ENCODE data around the gene EMD. TPM values are rescaled to one million over a fixed set of nuclear protein-coding genes. Genes with fewer than 3 reads are reported as not detected.

The EMD gene
- total and polyA plus RNA-seq, 2 of the 13 experiments (the other 11 are each of a cell fraction or from before 2014, with no cell fraction given) = 14.5 to 14.9 TPM

DNA sequence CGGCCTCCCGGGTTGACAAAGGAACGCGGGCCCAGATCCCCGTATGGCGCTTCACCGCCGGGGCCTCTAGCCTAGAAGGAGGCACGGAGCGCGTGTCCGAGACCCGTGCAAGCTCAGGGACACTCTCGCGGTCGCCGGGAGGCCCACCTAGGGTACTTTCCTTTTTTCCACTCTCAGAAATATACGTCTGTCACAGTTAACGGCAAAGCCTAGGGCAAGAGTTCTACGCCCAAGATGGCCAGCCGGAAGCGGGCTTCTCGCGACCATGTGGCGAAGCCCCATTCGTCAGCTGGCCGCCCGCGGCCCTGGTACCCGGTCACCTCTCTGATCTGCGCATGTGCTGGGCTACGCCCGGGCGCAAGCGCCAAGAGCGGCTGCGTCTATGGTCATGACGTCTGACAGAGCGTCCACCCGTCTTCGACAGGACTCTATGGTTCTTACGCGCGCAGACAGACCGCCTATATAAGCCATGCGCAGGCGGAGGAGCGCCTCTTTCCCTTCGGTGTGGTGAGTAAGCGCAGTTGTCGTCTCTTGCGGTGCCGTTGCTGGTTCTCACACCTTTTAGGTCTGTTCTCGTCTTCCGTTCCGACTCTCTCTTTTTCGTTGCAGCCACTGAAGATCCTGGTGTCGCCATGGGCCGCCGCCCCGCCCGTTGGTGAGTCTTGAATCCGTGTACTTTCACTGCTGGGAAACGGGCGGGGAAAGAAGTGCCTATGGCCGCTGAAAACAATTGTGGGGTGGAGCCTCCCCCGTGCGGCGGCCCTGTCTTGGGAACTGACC is 19.0 kb downstream of the EMD start, which contains the start of gene RPL10 (continued):
- no peak for TF ChIP-seq ATRX (CRISPR knock-in tag; IDR thresholded peaks at IDR 0.05; ENCODE audit: borderline replicate concordance)
- TF ChIP-seq SAFB2 (CRISPR knock-in tag; IDR thresholded peaks at IDR 0.05; ENCODE audit: borderline replicate concordance, low read depth) = no peak; the same call in 1 of the 2 replicates
- TF ChIP-seq ZNF792 (CRISPR knock-in tag; IDR thresholded peaks at IDR 0.05) = no peak; the same call in 1 of the 2 replicates
- TF ChIP-seq, protein P1, sequence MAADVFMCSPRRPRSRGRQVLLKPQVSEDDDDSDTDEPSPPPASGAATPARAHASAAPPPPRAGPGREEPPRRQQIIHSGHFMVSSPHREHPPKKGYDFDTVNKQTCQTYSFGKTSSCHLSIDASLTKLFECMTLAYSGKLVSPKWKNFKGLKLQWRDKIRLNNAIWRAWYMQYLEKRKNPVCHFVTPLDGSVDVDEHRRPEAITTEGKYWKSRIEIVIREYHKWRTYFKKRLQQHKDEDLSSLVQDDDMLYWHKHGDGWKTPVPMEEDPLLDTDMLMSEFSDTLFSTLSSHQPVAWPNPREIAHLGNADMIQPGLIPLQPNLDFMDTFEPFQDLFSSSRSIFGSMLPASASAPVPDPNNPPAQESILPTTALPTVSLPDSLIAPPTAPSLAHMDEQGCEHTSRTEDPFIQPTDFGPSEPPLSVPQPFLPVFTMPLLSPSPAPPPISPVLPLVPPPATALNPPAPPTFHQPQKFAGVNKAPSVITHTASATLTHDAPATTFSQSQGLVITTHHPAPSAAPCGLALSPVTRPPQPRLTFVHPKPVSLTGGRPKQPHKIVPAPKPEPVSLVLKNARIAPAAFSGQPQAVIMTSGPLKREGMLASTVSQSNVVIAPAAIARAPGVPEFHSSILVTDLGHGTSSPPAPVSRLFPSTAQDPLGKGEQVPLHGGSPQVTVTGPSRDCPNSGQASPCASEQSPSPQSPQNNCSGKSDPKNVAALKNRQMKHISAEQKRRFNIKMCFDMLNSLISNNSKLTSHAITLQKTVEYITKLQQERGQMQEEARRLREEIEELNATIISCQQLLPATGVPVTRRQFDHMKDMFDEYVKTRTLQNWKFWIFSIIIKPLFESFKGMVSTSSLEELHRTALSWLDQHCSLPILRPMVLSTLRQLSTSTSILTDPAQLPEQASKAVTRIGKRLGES (CRISPR knock-in tag; IDR thresholded peaks at IDR 0.05; ENCODE audit: borderline replicate concordance) = no peak
- TF ChIP-seq CCDC6 (CRISPR knock-in tag; IDR thresholded peaks at IDR 0.05) = no peak
- no peak for TF ChIP-seq ZNF143 (CRISPR knock-in tag; IDR thresholded peaks at IDR 0.05)
- TF ChIP-seq, protein P2, sequence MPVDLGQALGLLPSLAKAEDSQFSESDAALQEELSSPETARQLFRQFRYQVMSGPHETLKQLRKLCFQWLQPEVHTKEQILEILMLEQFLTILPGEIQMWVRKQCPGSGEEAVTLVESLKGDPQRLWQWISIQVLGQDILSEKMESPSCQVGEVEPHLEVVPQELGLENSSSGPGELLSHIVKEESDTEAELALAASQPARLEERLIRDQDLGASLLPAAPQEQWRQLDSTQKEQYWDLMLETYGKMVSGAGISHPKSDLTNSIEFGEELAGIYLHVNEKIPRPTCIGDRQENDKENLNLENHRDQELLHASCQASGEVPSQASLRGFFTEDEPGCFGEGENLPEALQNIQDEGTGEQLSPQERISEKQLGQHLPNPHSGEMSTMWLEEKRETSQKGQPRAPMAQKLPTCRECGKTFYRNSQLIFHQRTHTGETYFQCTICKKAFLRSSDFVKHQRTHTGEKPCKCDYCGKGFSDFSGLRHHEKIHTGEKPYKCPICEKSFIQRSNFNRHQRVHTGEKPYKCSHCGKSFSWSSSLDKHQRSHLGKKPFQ (CRISPR knock-in tag; IDR thresholded peaks at IDR 0.05; ENCODE audit: insufficient replicate concordance) = peak; percentile 56
- no peak for TF ChIP-seq ZNF713 (CRISPR knock-in tag; IDR thresholded peaks at IDR 0.05)
- peak; percentile 57; the same call in 1 of the 2 replicates for TF ChIP-seq ZC3H4 (CRISPR knock-in tag; IDR thresholded peaks at IDR 0.05; ENCODE audit: borderline replicate concordance)
- TF ChIP-seq, protein P3, sequence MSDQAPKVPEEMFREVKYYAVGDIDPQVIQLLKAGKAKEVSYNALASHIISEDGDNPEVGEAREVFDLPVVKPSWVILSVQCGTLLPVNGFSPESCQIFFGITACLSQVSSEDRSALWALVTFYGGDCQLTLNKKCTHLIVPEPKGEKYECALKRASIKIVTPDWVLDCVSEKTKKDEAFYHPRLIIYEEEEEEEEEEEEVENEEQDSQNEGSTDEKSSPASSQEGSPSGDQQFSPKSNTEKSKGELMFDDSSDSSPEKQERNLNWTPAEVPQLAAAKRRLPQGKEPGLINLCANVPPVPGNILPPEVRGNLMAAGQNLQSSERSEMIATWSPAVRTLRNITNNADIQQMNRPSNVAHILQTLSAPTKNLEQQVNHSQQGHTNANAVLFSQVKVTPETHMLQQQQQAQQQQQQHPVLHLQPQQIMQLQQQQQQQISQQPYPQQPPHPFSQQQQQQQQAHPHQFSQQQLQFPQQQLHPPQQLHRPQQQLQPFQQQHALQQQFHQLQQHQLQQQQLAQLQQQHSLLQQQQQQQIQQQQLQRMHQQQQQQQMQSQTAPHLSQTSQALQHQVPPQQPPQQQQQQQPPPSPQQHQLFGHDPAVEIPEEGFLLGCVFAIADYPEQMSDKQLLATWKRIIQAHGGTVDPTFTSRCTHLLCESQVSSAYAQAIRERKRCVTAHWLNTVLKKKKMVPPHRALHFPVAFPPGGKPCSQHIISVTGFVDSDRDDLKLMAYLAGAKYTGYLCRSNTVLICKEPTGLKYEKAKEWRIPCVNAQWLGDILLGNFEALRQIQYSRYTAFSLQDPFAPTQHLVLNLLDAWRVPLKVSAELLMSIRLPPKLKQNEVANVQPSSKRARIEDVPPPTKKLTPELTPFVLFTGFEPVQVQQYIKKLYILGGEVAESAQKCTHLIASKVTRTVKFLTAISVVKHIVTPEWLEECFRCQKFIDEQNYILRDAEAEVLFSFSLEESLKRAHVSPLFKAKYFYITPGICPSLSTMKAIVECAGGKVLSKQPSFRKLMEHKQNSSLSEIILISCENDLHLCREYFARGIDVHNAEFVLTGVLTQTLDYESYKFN (CRISPR knock-in tag; conservative IDR thresholded peaks at IDR 0.05) = no peak
- 0 out of 2 replicates have a peak, but pooled peaks have one; percentile 22 for TF ChIP-seq ZBTB20 (CRISPR knock-in tag; IDR thresholded peaks at IDR 0.05; ENCODE audit: borderline replicate concordance, low read depth)
- no peak; the same call in 1 of the 2 replicates for TF ChIP-seq TARDBP (CRISPR knock-in tag; IDR thresholded peaks at IDR 0.05)
- no peak for TF ChIP-seq ZNF841 (CRISPR knock-in tag; IDR thresholded peaks at IDR 0.05; ENCODE audit: borderline replicate concordance)
- no peak for TF ChIP-seq MAFF (IDR thresholded peaks at IDR 0.05; ENCODE audit: low read depth, low read length)
- peak; percentile 38; the same call in 1 of the 2 replicates for TF ChIP-seq ZNF766 (CRISPR knock-in tag; IDR thresholded peaks at IDR 0.05; ENCODE audit: borderline replicate concordance)
- TF ChIP-seq THYN1 (CRISPR knock-in tag; IDR thresholded peaks at IDR 0.05; ENCODE audit: borderline replicate concordance, low read depth) = no peak
- TF ChIP-seq, protein P4, sequence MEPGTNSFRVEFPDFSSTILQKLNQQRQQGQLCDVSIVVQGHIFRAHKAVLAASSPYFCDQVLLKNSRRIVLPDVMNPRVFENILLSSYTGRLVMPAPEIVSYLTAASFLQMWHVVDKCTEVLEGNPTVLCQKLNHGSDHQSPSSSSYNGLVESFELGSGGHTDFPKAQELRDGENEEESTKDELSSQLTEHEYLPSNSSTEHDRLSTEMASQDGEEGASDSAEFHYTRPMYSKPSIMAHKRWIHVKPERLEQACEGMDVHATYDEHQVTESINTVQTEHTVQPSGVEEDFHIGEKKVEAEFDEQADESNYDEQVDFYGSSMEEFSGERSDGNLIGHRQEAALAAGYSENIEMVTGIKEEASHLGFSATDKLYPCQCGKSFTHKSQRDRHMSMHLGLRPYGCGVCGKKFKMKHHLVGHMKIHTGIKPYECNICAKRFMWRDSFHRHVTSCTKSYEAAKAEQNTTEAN (CRISPR knock-in tag; conservative IDR thresholded peaks at IDR 0.05) = peak; percentile 49; the same call in 1 of the 2 replicates
- TF ChIP-seq, protein P5, sequence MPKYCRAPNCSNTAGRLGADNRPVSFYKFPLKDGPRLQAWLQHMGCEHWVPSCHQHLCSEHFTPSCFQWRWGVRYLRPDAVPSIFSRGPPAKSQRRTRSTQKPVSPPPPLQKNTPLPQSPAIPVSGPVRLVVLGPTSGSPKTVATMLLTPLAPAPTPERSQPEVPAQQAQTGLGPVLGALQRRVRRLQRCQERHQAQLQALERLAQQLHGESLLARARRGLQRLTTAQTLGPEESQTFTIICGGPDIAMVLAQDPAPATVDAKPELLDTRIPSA (CRISPR knock-in tag; IDR thresholded peaks at IDR 0.05; ENCODE audit: borderline replicate concordance) = no peak; the same call in 1 of the 2 replicates
